Osteocyte (in vitro differentiated cells): ENCODE results near the gene ENSA. TPM values are rescaled to one million over a fixed set of nuclear protein-coding genes. Genes with fewer than 3 reads are reported as not detected.
"Not testable (repeated sequence)": the region's sequence is repeated elsewhere in the genome, so short reads cannot be mapped to it uniquely, and the experiment has no call there.

Experiments
- DNase-seq: peaks from one replicate; pipeline ENCODE4 v3.0.0; 2021; ENCODE audit warnings: mixed read lengths; ENCODE audit not compliant: unreplicated experiment; ENCODE audit errors: extremely low spot score
- H3K27ac Mint-ChIP-seq: one replicate; pipeline ENCODE4 v1.8.0; 2021; ENCODE audit warnings: mild to moderate bottlenecking, mixed read lengths; ENCODE audit not compliant: unreplicated experiment
- H3K27me3 Mint-ChIP-seq: one replicate; pipeline ENCODE4 v1.8.0; 2021; ENCODE audit warnings: mixed read lengths; ENCODE audit not compliant: unreplicated experiment
- H3K36me3 Mint-ChIP-seq: one replicate; pipeline ENCODE4 v1.8.0; 2021; ENCODE audit warnings: mixed read lengths; ENCODE audit not compliant: unreplicated experiment
- H3K4me1 Mint-ChIP-seq: one replicate; pipeline ENCODE4 v1.8.0; 2021; ENCODE audit warnings: mixed read lengths; ENCODE audit not compliant: unreplicated experiment
- H3K4me3 Mint-ChIP-seq: one replicate; pipeline ENCODE4 v1.8.0; 2021; ENCODE audit warnings: mild to moderate bottlenecking, moderate library complexity, mixed read lengths; ENCODE audit not compliant: unreplicated experiment
- H3K9me3 Mint-ChIP-seq: one replicate; pipeline ENCODE4 v1.8.0; 2021; ENCODE audit warnings: mixed read lengths; ENCODE audit not compliant: unreplicated experiment
- CTCF ChIP-seq: fragments of 200-600 bp; sonication (generic); IDR thresholded peaks from 2 replicates; pipeline ENCODE4 v1.5.0; 2021; ENCODE audit warnings: antibody characterized with exemption, mild to moderate bottlenecking, moderate library complexity
- total RNA-seq: library from RNA; stranded (reverse); gene quantifications from 2 replicates; pipeline ENCODE4 v1.2.1, GENCODE V29; 2021

The ENSA gene
- total RNA-seq, 1 donor from 2014 or later, result 116 TPM

- Mint-ChIP-seq H3K36me3 (peaks cover 7% of the 10 kb centered on the region), H3K4me3 (no peak overlapping the region), H3K27ac (no peak overlapping the region), H3K27me3 (no peaks in the 10 kb centered on the region), H3K9me3 (no peaks in the 10 kb centered on the region), H3K4me1 (peaks cover 13% of the 10 kb centered on the region)
- TF ChIP-seq CTCF, result no peak
- no peak for DNase-seq
Measured at GRCh38 chr1:150601540-150601939, 27.9 kb downstream of the ENSA start.

- H3K27ac Mint-ChIP-seq, DNase-seq, H3K36me3 Mint-ChIP-seq, H3K9me3 Mint-ChIP-seq, H3K4me3 Mint-ChIP-seq, H3K27me3 Mint-ChIP-seq, H3K4me1 Mint-ChIP-seq: not testable (repeated sequence)
Measured at GRCh38 chr1:150598346-150598745, 31.1 kb downstream of the ENSA start.

- H3K27me3 Mint-ChIP-seq, result no peaks in the 10 kb centered on the region
- H3K9me3 Mint-ChIP-seq, result no peaks in the 10 kb centered on the region
- no peak overlapping the region for H3K27ac Mint-ChIP-seq
- no peaks in the 10 kb centered on the region for H3K4me1 Mint-ChIP-seq
- H3K4me3 Mint-ChIP-seq, result no peak overlapping the region
- H3K36me3 Mint-ChIP-seq, result peaks cover 7% of the 10 kb centered on the region
- no peak for DNase-seq
- TF ChIP-seq CTCF, result no peak
Measured at GRCh38 chr1:150596976-150597375, 32.4 kb downstream of the ENSA start.

GRCh38 chr1:150596095-150596892, 33.1 kb downstream of the ENSA start:
- no peaks in the 10 kb centered on the region for H3K4me1 Mint-ChIP-seq
- no peak overlapping the region for H3K27ac Mint-ChIP-seq
- H3K27me3 Mint-ChIP-seq, result no peaks in the 10 kb centered on the region
- no peak for DNase-seq
- no peak for TF ChIP-seq CTCF
- H3K4me3 Mint-ChIP-seq, result no peak overlapping the region
- H3K36me3 Mint-ChIP-seq, result peaks cover 7% of the 10 kb centered on the region
- no peaks in the 10 kb centered on the region for H3K9me3 Mint-ChIP-seq

- H3K4me1 Mint-ChIP-seq, result peaks cover 15% of the 10 kb centered on the region
- H3K4me3 Mint-ChIP-seq, result no peak overlapping the region
- H3K36me3 Mint-ChIP-seq, result peaks cover 18% of the 10 kb centered on the region
- DNase-seq, result no peak
- TF ChIP-seq CTCF, result no peak
- peak overlapping the region; percentile 64 for H3K27ac Mint-ChIP-seq
- H3K27me3 Mint-ChIP-seq, result no peaks in the 10 kb centered on the region
- H3K9me3 Mint-ChIP-seq, result no peaks in the 10 kb centered on the region
Measured at GRCh38 chr1:150582371-150582770, 47.0 kb downstream of the ENSA start.

GRCh38 chr1:150581962-150582361, 47.5 kb downstream of the ENSA start:
- H3K36me3 Mint-ChIP-seq, result peaks cover 22% of the 10 kb centered on the region
- not testable (repeated sequence) for H3K9me3 Mint-ChIP-seq, DNase-seq, H3K4me3 Mint-ChIP-seq, H3K27me3 Mint-ChIP-seq
- peaks cover 15% of the 10 kb centered on the region for H3K4me1 Mint-ChIP-seq
- H3K27ac Mint-ChIP-seq, result peak overlapping the region; percentile 7

- not testable (repeated sequence) for DNase-seq, H3K9me3 Mint-ChIP-seq, H3K4me3 Mint-ChIP-seq, H3K27me3 Mint-ChIP-seq, H3K27ac Mint-ChIP-seq
- peaks cover 15% of the 10 kb centered on the region for H3K4me1 Mint-ChIP-seq
- H3K36me3 Mint-ChIP-seq, result peaks cover 27% of the 10 kb centered on the region
Measured at GRCh38 chr1:150581437-150581836, 48.0 kb downstream of the ENSA start.

- peak overlapping the region; percentile 98 for H3K27ac Mint-ChIP-seq
- H3K36me3 Mint-ChIP-seq, result peaks cover 32% of the 10 kb centered on the region
- not testable (repeated sequence) for DNase-seq, H3K9me3 Mint-ChIP-seq, H3K27me3 Mint-ChIP-seq, H3K4me3 Mint-ChIP-seq
- H3K4me1 Mint-ChIP-seq, result peaks cover 18% of the 10 kb centered on the region
Measured at GRCh38 chr1:150580966-150581365, 48.4 kb downstream of the ENSA start.
